ENCODE results near the gene POLR3A.

POLR3A gene

GRCh38 chr10:78046711-78047269 lies 17.5 kb upstream of the POLR3A start:
- no peak for DNase-seq (ENCODE audit: low read depth in 2 of 2)

- DNase-seq (ENCODE audit: low read depth in 2 of 2) = no peak
These were observed 16.5 kb upstream of the POLR3A start for GRCh38 chr10:78045856-78046255.

GRCh38 chr10:78045237-78045636 lies 15.9 kb upstream of the POLR3A start:
- DNase-seq (ENCODE audit: low read depth in 2 of 2) = no peak

- DNase-seq (ENCODE audit: low read depth in 2 of 2) = no peak
These were observed 15.4 kb upstream of the POLR3A start for GRCh38 chr10:78044699-78045098.

GRCh38 chr10:78044179-78044578 lies 14.9 kb upstream of the POLR3A start:
- DNase-seq (ENCODE audit: low read depth in 2 of 2) = no peak

GRCh38 chr10:78042752-78043104 lies 13.4 kb upstream of the POLR3A start:
- DNase-seq (ENCODE audit: low read depth in 2 of 2) = no peak

- DNase-seq (ENCODE audit: low read depth in 2 of 2) = no peak
These were observed 12.9 kb upstream of the POLR3A start for GRCh38 chr10:78042058-78042751.

GRCh38 chr10:78041170-78042057 lies 12.1 kb upstream of the POLR3A start:
- DNase-seq (ENCODE audit: low read depth in 2 of 2) = no peak

GRCh38 chr10:78039743-78040142 lies 10.4 kb upstream of the POLR3A start:
- no peak for DNase-seq (ENCODE audit: low read depth in 2 of 2)

- no peak for DNase-seq (ENCODE audit: low read depth in 2 of 2)
These were observed 9.7 kb upstream of the POLR3A start for GRCh38 chr10:78038791-78039547.

GRCh38 chr10:78038105-78038504 lies 8.8 kb upstream of the POLR3A start:
- DNase-seq (ENCODE audit: low read depth in 2 of 2) = no peak

- no peak for DNase-seq (ENCODE audit: low read depth in 2 of 2)
These were observed 6.7 kb upstream of the POLR3A start for GRCh38 chr10:78035933-78036583.

GRCh38 chr10:78035437-78035836 lies 6.1 kb upstream of the POLR3A start:
- DNase-seq (ENCODE audit: low read depth in 2 of 2) = no peak

GRCh38 chr10:78035025-78035424 lies 5.7 kb upstream of the POLR3A start:
- DNase-seq (ENCODE audit: low read depth in 2 of 2) = no peak

GRCh38 chr10:78033637-78034470 lies 4.5 kb upstream of the POLR3A start, which contains the start of gene RPS24:
RPS24 (plus strand) TSS chr10:78033863; CDS start chr10:78033902, 39 bp downstream.
- DNase-seq (ENCODE audit: low read depth in 2 of 2) = peak; percentile 93 to 94

- DNase-seq (ENCODE audit: low read depth in 2 of 2) = no peak
These were observed 4.0 kb upstream of the POLR3A start for GRCh38 chr10:78033387-78033636.

GRCh38 chr10:78028438-78029268 lies 662 bp downstream of the POLR3A start:
- DNase-seq (ENCODE audit: low read depth in 2 of 2) = no peak

GRCh38 chr10:78025685-78026364 lies 3.5 kb downstream of the POLR3A start:
- no peak for DNase-seq (ENCODE audit: low read depth in 2 of 2)

GRCh38 chr10:78023741-78024140 lies 5.6 kb downstream of the POLR3A start:
- no peak for DNase-seq (ENCODE audit: low read depth in 2 of 2)
